IPS-NIHi7 (cell line): ENCODE data around the gene HTATIP2.
"Not testable (repeated sequence)": the region's sequence is repeated elsewhere in the genome, so short reads cannot be mapped to it uniquely, and the experiment has no call there.

Experiments used
- DNase-seq: peaks from one replicate; pipeline ENCODE4 v3.0.0; 2012; ENCODE audit warnings: mixed read lengths; ENCODE audit errors: extremely low spot score

HTATIP2 gene

GRCh38 chr11:20372081-20372626 lies 8.6 kb downstream of the HTATIP2 start:
- no peak for DNase-seq

DNA sequence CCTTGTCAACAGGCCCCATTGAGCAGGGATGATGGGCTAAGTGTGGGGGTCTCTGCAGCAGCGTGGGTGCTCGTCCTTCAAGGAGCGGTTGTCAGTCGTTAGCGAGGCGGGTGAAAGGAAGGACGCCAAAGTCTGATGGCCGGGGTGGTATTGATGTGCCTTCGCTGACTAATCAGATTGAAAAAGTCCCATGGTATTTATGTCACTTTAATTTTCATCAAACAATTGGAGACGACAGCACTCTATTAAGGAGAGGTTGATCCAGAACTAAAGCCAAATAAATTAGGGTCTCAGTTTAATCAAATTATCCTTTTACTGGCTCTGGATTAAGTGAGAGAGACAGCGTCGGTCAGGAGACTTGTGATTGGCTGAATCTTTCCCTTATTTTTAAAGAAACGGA lies 9.6 kb downstream of the HTATIP2 start:
- DNase-seq = no peak

- DNase-seq = no peak
Observed at GRCh38 chr11:20373568-20374209, 10.2 kb downstream of the HTATIP2 start.

DNA sequence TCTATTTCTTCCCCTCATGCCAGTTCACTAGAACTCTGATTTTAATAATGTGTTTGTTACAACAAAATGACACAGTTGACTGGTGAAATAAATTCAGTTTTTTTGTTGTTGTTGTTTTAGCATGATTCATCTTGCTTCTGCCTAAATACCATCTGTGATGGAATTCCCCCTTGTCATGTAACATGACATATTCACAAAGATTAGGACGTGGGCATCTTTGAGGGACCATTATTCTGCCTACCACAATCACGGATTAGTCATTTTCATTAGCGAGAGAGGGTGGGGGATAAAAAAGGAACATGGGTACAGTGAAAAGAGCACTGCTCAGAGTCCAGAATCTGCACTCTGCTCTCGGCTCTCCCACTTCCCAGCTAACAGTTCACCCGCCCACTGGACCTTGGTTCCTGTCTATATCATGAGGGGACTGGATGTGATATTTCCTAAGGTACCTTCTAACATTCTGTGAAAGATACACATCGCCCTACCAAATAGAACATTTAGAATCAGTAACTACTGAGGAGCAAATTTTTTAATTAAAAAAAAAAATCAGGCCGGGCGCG lies 11.3 kb downstream of the HTATIP2 start:
- DNase-seq = no peak

- no peak for DNase-seq
Observed at GRCh38 chr11:20376162-20376730, 12.7 kb downstream of the HTATIP2 start.

DNA sequence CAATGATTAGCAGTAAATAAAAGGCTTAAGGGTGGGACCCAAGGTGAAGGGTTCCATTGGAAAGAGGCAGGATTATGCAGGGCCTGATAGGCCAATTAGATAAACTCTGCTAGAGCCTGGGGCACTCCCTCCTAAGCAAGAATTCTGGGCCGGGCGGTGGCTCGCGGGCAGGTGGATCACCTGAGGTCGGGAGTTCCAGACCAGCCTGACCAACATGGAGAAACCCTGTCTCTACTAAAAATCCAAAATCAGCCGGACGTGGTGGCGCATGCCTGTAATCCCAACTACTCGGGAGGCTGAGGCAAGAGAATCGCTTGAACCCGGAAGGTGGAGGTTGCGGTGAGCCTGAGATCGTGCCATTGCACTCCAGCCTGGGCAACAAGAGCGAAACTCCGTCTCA lies 22.5 kb downstream of the HTATIP2 start:
- not testable (repeated sequence) for DNase-seq

- peak; percentile 97 for DNase-seq
Observed at GRCh38 chr11:20387261-20388095, 24.0 kb downstream of the HTATIP2 start, which contains the start of gene PRMT3. Gene PRMT3 (plus strand): TSS chr11:20387716. CDS start chr11:20387747, 31 bp downstream.

DNA sequence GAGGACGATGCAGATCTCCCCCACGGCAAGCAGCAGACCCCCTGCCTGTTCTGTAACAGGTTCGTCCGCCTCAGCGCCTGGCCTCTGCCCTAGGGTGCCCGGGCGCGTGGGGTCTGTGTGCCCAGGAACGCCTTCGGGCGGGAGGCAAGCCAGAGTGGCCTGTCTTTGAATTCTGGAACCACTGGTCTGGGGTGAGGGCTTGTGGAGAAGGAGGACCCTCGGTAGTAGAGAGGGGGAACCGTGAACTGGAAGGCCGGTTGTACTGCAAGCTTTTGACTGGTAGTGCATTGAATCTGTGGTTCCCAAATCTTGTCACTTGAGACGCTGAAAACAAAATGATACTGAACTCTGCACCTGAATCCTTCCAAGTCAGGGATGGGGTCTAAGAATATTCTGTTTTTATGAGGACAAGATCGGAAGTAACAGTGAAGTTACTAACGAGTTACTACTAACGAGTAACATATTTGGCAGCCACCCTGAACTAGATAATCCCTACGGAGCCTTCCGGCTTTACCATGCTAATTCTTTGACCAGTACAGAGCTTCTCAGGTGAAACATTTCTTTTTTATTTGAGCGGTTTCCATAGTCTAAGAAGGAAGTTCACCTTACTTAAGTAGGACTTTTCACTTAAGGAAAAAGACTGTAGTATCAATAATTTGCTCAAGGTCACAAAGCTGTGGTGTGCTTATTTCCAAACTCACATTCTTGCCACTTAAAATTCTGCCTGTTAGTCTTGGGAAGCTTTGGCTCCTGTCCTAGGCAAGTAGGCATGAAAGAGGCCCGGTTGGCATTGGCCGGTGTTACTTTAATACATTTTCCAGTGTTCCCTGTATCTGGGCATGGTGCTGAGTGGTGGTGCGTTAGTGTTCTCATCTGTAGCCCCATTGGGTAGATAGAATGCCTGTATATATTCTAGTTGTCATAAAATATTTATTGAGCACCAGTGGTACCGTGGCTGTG lies 24.9 kb downstream of the HTATIP2 start:
- peak; percentile 27 for DNase-seq

GRCh38 chr11:20397281-20397680 lies 33.8 kb downstream of the HTATIP2 start:
- peak; percentile 23 for DNase-seq

- DNase-seq = no peak
Observed at GRCh38 chr11:20399498-20399897, 36.0 kb downstream of the HTATIP2 start.

DNA sequence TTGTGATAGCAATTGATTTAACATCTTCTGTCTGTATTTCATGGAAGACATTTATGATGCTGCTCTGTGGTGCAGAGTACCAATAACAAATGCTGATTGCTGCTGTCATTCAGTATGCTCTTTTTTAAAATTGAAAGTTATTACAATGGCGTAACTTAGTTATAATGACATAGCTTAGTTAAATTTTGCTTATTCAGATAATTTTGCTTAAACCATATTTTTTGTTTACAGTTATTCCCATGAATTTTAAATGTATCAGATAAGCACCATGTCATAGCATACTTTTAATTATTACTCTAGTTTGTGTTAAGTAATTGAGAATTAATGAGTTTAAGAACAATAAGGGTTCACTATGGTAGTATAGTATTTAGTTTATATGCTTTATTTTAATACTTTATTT lies 39.5 kb downstream of the HTATIP2 start:
- no peak for DNase-seq

- DNase-seq = no peak
Observed at GRCh38 chr11:20406484-20406883, 43.0 kb downstream of the HTATIP2 start.

DNA sequence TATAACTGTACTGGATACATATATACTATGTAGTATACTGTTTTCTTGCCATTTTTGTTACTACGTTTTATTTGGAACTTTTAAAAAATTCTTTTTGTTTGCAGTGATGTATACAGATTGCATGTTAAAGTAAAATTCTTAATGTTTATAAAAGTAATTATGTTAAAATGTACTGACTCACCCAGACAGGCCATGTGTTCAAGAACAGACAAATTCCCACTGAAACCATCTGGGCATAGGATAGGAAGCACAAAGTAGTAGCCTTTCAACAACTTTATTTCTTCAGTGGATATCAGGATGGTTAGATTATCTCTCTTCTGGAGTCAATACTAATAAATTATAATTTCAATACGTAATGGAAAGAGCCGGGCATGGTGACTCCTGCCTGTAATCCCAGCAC lies 43.8 kb downstream of the HTATIP2 start:
- DNase-seq = no peak

DNA sequence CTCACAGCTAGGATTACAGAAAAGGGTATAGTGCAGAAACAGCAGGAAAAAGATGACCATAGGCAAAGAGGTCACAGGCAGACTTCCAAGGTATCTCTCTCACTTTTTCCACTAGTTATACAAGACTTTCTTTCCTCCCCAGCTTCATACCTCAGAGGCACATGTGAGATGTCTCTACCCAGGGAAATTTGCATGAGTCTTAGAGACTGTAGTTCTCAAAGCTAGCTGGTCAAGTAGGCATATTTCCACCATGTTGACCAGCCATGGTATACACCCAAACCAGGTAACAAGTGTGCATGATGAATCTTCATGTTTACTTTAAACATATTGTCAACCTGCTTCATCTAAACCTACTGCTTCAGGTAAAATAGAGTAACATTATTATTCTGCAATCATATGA lies 51.9 kb downstream of the HTATIP2 start:
- no peak for DNase-seq

GRCh38 chr11:20417771-20418170 lies 54.3 kb downstream of the HTATIP2 start:
- no peak for DNase-seq

- DNase-seq = no peak
Observed at GRCh38 chr11:20421946-20422345, 58.4 kb downstream of the HTATIP2 start.

- DNase-seq = no peak
Observed at GRCh38 chr11:20429216-20429615, 65.7 kb downstream of the HTATIP2 start.
